Kasumi-1 (cell line): ENCODE results near the gene KRTAP9-1.
"Not testable (repeated sequence)": the region's sequence is repeated elsewhere in the genome, so short reads cannot be mapped to it uniquely, and the experiment has no call there.

Source experiments
- DNase-seq, 2 experiments: peaks; one replicate each; lab custom pipeline; 2025; lab: John Stamatoyannopoulos, UW

Gene KRTAP9-1

DNA sequence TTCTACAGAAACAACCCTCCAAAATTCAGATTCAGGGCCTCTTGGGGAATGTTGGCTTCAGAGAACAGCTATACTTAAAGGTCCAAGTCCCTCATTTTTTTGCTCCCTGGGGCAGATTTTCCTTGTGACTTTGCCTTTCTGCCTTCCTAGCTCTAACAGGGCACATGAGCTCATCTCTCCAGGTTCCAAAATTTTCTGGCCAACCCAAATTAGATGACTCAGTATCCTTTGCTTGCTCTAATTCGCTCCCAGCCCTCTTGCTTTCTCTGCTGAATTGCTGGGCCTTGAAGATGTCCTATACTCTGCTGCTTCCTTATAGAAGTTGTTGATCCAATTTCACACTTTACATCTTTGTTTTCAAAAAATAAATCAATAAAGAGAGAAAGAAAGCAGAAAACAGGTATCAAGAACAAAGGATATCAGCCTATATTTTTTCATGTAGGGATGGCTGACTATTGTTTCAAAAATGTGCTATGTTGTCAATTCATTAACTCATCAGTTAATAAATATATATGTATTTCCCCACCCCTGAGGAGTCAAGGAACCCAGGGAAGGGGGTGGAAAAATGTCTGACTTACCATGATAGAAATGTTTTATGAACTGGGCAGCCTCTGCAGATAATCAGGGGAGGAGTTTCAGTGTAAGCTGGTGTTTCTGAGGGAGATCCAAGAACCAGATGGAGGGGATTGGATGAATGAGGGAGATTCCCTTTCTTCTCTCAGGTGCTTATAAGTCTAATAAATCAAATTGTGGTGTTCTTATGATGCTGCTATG, 10.7 kb upstream of the KRTAP9-1 start:
- no peak for DNase-seq

DNA sequence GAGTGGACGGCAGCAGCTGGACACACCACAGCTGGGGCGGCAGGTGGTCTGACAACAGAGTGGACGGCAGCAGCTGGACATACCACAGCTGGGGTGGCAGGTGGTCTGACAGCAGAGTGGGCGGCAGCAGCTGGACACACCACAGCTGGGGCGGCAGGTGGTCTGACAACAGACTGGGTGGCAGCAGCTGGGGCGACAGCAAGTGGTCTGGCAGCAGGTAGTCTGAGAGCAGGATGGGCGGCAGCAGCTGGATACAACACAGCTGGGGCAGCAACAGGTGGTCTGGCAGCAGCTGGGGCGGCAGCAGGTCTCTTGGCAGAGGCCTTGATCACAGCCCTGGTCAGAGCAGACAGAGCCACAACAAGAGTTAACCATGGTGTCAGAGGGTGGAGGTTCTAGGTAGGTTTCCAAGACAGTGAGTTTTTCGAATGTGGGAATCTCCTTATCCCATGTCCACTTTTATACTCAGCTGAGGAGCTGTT, 5.2 kb upstream of the KRTAP9-1 start, which contains the start of gene KRTAP4-1:
TSS of gene KRTAP4-1 (minus strand) at position 432 of the 482 bp plus-strand sequence. CDS start at position 375, 57 bp downstream.
- DNase-seq: no peak

DNA sequence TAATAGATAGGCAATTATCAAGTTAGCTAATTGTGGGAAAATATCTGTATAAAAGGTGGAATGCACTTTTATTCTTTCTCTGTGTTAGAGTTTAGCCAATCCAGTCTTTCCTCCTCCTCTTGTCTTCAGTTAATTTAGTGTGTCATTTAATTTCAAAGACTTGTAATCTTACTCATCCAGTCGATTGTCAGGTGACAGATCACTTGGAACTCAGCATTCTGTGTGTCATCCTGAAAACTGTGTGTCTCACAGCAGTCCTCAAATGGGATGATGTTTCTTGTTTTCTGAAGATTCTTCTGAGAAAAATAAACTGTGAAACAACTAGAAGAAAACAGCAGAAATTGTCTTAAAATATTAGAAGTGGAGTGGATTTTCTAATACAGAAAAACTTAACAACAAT, 4.7 kb upstream of the KRTAP9-1 start:
- no peak for DNase-seq

DNA sequence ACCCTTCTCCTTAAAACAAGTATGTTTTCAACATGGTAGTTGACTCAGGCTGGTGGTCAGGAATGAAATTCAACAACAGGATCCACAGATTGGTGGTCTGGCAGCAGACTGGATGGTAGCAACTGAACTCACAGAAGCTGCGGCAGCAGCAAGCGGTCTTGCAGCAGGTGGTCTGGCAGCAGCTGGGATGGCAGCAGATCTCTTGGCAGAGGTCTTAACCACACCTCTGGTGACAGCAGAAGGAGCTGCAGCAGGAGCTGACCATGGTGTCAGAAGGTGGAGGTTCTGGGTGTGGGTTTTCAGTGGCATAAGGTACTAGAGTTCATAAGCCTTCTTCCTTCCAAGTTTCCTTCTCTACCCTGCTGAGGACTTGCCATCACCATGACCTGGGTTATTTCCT, 2.8 kb upstream of the KRTAP9-1 start:
- no peak for DNase-seq

DNA sequence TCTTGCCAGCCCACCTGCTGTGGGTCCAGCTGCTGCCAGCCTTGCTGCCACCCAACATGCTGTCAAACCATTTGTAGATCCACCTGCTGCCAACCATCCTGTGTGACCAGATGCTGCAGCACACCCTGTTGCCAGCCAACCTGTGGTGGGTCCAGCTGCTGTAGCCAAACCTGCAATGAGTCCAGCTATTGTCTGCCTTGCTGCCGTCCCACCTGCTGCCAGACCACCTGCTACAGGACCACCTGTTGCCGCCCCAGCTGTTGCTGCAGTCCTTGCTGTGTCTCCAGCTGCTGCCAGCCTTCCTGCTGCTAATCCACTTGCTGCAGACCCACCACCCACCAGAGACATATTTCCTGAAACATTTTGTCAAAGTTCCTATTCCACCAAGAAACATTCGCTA, 641 bp downstream of the KRTAP9-1 start:
- no peak for DNase-seq

DNA sequence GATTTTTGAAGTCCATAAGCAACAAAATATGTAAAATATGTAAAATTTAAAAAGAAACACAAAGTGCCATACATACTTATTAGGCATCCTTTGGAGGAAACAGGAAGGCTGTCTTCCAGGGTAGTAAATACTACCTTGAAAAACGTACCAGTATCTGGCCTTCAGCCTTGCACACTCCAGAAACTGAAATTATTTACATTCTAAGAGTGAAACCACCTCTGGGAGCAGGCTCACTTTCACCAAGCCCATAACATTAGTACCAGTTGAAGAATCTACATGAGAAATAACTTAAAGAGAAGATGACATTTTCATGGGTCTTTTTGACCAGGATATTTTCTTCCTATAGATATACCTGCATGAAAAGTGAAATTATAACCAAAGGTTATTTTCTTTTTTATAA, 6.4 kb downstream of the KRTAP9-1 start:
- no peak for DNase-seq

DNA sequence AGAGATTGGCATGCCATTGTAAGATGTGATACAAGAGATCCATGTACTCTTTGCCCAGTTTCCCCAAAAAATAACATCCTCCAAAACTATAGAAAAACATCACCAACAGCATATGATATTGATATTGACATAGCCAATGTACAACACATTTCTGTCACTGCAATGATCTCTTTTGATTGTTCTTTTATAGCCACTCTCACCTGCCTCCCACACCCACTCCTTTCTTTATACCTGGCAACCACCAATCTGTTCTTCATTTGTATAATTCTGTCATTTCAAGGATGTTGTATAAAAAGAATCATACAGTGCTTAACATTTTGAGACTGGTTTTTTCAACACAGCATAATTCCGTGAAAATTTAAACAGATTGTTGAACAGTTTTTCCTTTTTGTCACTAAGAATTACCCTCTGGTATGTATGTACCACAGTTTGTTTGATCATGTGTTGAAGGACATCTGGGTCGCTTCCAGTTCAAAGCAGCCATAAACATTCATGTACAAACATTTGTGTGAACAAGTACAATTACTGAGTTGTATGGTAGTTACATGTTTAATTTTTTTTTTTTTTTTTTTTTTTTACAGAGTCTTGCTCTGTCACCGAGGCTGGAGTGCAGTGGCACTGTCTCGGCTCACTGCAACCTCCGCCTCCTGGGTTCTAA, 9.9 kb downstream of the KRTAP9-1 start:
- no peak for DNase-seq

DNA sequence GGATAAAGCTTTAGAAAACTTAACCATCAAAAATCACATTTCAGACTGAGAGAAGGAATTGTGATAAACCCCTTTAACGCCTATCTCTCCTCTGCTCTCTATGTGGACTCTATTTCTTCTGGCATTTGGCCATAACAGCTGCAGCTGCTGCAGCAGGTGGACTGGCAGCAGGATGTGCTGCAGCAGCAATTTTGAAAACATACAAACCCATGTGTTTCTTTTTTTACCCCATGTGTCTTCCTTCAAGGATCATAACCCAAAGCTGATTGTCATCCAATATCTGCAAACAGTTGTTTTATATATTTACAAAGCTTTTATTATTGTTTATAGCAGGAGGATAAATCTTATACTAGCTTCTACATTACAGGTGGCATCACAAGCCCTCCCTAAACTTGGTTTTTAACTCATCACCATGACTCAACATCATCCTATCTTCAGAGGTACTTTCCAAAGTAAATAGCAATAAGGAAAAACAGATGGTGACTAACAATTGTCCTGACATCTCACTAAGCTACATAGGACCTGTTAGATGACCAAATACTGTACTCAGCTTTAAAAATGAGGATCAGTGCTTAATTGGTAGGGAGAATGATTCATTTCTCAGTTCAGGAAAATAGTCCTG, 22.3 kb downstream of the KRTAP9-1 start:
- DNase-seq: no peak

DNA sequence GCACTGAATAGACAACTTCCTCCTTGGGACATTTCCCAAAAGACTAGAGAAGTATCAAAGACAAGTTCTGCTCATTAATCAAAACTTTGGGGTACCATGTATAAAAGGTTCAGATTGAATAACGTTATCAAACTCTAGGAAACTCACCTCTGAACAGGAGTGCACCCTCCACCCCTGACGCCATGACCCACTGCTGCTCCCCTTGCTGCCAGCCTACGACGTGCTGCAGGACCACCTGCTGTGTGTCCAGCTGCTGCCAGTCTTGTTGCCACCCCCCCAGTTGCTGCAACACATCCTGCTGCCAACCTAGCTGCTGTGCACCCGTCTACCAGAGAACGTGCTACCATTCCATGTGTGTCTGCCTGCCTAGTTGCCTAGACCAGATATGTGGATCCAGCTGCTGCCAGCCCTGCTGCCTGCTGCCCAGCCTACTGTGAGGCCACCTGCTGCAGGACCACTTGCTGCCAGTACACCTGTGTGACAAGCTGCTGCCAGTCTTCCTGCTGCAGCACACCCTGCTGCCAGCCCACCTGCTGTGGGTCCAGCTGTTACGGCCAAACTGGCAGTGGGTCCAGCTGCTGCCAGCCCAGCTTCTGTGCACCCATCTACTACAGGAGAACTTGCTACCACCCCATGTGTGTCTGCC, 23.0 kb downstream of the KRTAP9-1 start:
- no peak for DNase-seq

DNA sequence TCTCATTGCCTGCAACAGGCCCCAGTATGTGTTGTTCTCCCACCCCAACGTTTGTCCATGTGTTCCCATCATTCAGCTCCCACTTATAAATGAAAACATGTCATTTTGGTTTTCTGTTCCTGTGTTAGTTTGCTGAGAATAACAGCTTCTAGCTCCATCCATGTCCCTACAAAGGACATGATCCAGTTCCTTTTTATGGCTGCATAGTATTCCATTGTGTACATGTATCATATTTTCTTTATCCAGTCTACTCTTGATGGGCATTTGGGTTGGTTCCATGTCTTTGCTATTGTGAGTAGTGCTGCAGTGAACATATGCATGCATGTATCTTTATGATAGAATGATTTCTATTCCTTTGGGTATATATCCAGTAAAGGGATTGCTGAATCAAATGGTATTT, 26.0 kb downstream of the KRTAP9-1 start:
- DNase-seq: no peak

DNA sequence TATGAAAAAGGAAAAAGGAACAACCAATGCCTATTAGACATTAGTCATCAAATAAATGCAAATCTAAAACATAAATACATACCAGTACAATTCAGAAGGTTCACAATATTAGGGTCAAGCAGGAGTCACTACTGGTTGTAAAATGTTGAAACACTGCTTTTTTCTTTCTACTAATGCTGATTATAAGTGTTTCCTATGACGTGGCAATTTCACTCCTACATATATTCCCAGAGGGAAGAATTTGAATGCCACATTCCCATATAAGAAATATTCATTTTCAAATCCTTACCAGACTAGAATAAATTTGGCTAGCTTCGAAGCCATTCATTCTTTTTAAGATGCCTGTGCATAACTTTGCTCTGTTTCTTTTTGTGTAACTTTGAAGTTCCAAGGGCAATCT, 34.1 kb downstream of the KRTAP9-1 start:
- DNase-seq: no peak

DNA sequence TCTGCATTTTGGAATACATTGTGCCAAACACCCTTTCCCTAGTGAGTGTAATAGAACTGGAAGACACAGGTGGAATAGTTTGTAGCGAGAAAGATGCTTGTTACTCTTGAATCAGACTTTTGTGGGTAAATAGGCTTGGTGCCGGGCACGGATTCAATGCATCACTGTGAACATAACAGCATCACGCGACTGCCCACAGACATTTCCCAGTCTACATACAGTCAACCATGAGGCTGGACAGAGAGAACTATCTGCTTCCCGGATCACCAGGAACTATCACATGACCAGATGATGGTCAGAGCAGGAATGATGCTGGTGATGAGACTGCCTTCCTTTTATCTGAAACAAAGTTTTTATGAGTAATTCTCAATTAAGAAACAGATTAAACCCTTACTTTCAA, 36.4 kb downstream of the KRTAP9-1 start:
- no peak for DNase-seq

DNA sequence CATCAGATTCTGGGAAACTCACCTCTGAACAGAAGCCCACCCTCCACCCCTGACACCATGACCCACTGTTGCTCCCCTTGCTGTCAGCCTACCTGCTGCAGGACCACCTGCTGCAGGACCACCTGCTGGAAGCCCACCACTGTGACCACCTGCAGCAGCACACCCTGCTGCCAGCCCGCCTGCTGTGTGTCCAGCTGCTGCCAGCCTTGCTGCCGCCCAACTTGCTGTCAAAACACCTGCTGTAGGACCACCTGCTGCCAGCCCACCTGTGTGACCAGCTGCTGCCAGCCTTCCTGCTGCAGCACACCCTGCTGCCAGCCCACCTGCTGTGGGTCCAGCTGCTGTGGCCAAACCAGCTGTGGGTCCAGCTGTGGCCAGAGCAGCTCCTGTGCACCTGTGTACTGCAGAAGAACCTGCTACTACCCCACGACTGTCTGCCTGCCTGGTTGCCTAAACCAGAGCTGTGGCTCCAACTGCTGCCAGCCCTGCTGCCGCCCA, 37.0 kb downstream of the KRTAP9-1 start, which contains the start of gene KRTAP9-2:
TSS of gene KRTAP9-2 (plus strand) at position 51 of the 498 bp plus-strand sequence. CDS start at position 58, 7 bp downstream.
- not testable (repeated sequence) for DNase-seq

DNA sequence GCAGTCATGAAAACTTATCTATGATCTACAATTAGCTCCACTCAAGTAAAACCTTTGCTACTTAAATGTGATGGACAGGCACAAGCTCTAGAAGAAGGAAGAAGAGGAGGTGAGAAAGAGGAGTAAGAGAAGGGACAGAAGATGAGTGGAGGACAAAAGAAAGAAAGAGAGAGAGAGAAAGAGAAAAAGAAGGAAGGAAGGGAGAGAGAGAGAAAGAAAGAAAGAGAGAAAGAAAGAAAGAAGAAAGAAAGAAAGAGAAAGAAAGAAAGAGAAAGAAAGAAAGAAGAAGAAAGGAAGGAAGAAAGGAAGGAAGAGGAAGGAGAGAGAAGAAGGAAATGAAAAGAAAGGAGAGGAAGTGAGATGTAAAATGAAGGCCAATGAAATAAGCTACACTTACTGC, 40.4 kb downstream of the KRTAP9-1 start:
- no peak for DNase-seq

DNA sequence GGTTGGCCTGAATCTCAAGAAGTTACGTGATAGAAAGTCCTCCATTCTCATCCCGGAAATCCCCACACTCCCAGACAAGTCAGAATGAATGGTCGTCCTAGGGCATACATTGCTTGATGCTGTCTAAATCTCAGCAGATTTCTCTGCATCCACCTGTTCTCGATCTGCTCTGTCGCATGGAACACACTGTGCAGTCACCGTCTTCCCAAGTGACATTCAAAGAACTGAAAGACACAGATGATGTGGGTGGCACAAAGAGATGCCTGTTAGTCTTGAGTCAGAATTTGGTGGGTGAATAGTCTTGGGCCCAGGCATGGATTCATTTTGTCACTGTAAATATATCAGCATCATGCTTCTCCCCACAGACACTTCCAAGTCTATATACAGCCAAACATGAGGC, 42.0 kb downstream of the KRTAP9-1 start:
- DNase-seq: no peak

DNA sequence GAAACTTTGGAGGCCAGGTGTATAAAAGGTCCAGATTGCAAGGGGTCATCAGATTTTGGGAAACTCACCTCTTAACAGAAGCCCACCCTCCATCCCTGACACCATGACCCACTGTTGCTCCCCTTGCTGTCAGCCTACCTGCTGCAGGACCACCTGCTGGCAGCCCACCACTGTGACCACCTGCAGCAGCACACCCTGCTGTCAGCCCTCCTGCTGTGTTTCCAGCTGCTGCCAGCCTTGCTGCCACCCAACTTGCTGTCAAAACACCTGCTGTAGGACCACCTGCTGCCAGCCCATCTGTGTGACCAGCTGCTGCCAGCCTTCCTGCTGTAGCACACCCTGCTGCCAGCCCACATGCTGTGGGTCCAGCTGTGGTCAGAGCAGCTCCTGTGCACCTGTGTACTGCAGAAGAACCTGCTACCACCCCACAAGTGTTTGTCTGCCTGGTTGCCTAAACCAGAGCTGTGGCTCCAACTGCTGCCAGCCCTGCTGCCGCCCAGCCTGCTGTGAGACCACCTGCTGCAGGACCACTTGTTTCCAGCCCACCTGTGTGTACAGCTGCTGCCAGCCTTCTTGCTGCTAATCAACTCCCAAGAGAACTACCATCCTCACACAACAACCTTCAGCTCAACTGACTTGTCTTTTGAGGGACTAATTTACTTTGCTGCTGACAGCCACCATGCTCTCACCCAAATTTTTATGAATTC, 42.9 kb downstream of the KRTAP9-1 start, which contains the start of gene KRTAP9-3:
TSS of gene KRTAP9-3 (plus strand) at position 51 of the 707 bp plus-strand sequence. CDS start at position 104, 53 bp downstream.
- not testable (repeated sequence) for DNase-seq

DNA sequence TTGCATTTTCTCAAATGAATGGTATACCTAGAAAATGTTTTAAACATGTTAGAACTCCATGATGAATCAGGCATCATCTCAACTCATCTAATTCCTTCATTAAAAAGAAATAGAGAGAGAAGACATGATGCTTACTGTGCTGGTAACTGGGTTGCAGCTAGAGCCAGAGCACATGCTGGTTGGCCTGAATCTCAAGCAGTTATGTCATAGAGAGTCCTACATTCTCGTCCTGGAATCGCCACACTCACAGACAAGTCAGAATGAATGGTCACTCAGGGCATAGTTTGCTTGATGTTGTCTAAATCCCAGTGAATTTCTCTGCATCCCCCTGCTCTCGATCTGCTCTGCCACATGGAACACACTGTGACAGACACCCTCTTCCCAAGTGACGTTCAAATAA, 47.4 kb downstream of the KRTAP9-1 start:
- DNase-seq: not testable (repeated sequence)

DNA sequence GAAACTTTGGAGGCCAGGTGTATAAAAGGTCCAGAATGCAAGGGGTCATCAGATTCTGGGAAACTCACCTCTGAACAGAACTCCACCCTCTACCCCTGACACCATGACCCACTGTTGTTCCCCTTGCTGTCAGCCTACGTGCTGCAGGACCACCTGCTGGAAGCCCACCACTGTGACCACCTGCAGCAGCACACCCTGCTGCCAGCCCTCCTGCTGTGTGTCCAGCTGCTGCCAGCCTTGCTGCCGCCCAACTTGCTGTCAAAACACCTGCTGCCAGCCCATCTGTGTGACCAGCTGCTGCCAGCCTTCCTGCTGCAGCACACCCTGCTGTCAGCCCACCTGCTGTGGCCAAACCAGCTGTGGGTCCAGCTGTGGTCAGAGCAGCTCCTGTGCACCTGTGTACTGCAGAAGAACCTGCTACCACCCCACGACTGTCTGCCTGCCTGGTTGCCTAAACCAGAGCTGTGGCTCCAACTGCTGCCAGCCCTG, 48.3 kb downstream of the KRTAP9-1 start, which contains the start of gene KRTAP9-8:
TSS of gene KRTAP9-8 (plus strand) at position 51 of the 489 bp plus-strand sequence. CDS start at position 104, 53 bp downstream.
- not testable (repeated sequence) for DNase-seq
